OCI-LY1 (cell line): ENCODE results near the gene RD3L.

Experiments used
- H2AFZ ChIP-seq: fragments of 200-600 bp; sonication (generic), shearing (Covaris generic); 2 replicates; pipeline ENCODE4 v1.6.0; 2014; ENCODE audit warnings: antibody characterized with exemption, mild to moderate bottlenecking, low read length
- H3F3A ChIP-seq: fragments of 200-600 bp; sonication (generic), shearing (Covaris generic); 2 replicates; pipeline ENCODE4 v1.6.0; 2014; ENCODE audit warnings: mild to moderate bottlenecking, antibody characterized with exemption, low read length, moderate library complexity; ENCODE audit not compliant: insufficient read depth
- H3K27ac ChIP-seq: fragments of 200-600 bp; sonication (generic); 2 replicates; pipeline ENCODE4 v1.5.1; 2014; ENCODE audit warnings: low read length, mixed run types, mild to moderate bottlenecking, low read depth; ENCODE audit not compliant: poor library complexity, severe bottlenecking
- H3K27me3 ChIP-seq: fragments of 200-600 bp; sonication (generic); 2 replicates; pipeline ENCODE4 v1.6.0; 2014; ENCODE audit warnings: antibody characterized with exemption, mild to moderate bottlenecking, low read length, moderate library complexity; ENCODE audit not compliant: insufficient read depth
- H3K36me3 ChIP-seq: fragments of 200-600 bp; sonication (generic); 2 replicates; pipeline ENCODE4 v1.6.1; 2014; ENCODE audit warnings: mild to moderate bottlenecking, antibody characterized with exemption, low read length, moderate library complexity, mixed read lengths; ENCODE audit not compliant: insufficient read depth
- H3K4me1 ChIP-seq: fragments of 200-600 bp; sonication (generic); 2 replicates; pipeline ENCODE4 v1.5.1; 2014; ENCODE audit warnings: mild to moderate bottlenecking, low read length, moderate library complexity; ENCODE audit not compliant: insufficient read depth, severe bottlenecking
- H3K4me2 ChIP-seq: fragments of 200-600 bp; sonication (generic), shearing (Covaris generic); 2 replicates; pipeline ENCODE4 v1.6.1; 2014; ENCODE audit warnings: low read length
- H3K4me3 ChIP-seq: fragments of 200-600 bp; sonication (generic); 2 replicates; pipeline ENCODE4 v1.5.1; 2014; ENCODE audit warnings: low read length, low read depth, mild to moderate bottlenecking, mixed read lengths; ENCODE audit not compliant: poor library complexity, severe bottlenecking
- H3K79me2 ChIP-seq: fragments of 200-600 bp; shearing (Covaris generic); 2 replicates; pipeline ENCODE4 v1.6.1; 2016; ENCODE audit warnings: mixed run types, low read length, mixed read lengths; ENCODE audit not compliant: insufficient read depth
- H3K9ac ChIP-seq: fragments of 200-600 bp; sonication (generic), shearing (Covaris generic); 2 replicates; pipeline ENCODE4 v1.6.1; 2014; ENCODE audit warnings: mild to moderate bottlenecking, low read length, mixed read lengths
- H3K9me2 ChIP-seq: fragments of 200-600 bp; sonication (generic), shearing (Covaris generic); 2 replicates; pipeline ENCODE4 v1.6.1; 2014; ENCODE audit warnings: low read depth, mild to moderate bottlenecking, low read length, mixed read lengths
- H3K9me3 ChIP-seq: fragments of 200-600 bp; shearing (Covaris generic); 2 replicates; pipeline ENCODE4 v1.6.1; 2014; ENCODE audit warnings: low read length, mixed read lengths
- H4K20me1 ChIP-seq: fragments of 200-600 bp; sonication (generic), shearing (Covaris generic); 2 replicates; pipeline ENCODE4 v1.6.0; 2016; ENCODE audit warnings: mild to moderate bottlenecking, low read length; ENCODE audit not compliant: insufficient read depth
- EZH2 ChIP-seq: fragments of 200-600 bp; sonication (generic), shearing (Covaris generic); IDR thresholded peaks from 2 replicates; pipeline ENCODE4 v1.8.0; 2017; ENCODE audit warnings: borderline replicate concordance, mixed run types, mild to moderate bottlenecking, antibody characterized with exemption, low read length, moderate library complexity, mixed read lengths
- TF ChIP-seq, protein P1 (sequence below): fragments of 200-600 bp; sonication (generic), shearing (Covaris generic); IDR thresholded peaks from 2 replicates; pipeline ENCODE4 v1.5.1; 2017; ENCODE audit warnings: mild to moderate bottlenecking, antibody characterized with exemption, low read length, moderate library complexity, mixed read lengths

Gene RD3L

DNA sequence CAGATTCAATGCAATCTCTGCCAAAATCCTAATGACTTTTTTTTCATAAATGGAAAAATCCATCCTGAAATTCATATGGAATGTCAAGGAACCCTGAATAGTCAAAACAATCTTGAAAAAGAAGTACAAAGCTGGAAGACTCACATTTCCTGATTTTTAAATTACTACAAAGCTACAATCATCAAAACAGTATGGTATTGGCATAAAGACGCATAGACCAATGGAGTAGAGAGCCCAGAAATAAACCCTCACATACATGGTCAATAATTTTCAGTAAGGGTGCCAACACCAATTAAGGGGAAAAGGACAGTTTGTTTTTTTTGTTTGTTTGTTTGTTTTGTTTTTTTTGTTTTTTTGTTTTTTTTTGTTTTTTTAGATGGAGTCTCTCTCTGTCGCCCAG lies 4.6 kb upstream of the RD3L start:
- H3K27ac ChIP-seq, result no peak overlapping the region
- H3K9me2 ChIP-seq, result no peaks in the 10 kb centered on the region
- TF ChIP-seq, protein P1, sequence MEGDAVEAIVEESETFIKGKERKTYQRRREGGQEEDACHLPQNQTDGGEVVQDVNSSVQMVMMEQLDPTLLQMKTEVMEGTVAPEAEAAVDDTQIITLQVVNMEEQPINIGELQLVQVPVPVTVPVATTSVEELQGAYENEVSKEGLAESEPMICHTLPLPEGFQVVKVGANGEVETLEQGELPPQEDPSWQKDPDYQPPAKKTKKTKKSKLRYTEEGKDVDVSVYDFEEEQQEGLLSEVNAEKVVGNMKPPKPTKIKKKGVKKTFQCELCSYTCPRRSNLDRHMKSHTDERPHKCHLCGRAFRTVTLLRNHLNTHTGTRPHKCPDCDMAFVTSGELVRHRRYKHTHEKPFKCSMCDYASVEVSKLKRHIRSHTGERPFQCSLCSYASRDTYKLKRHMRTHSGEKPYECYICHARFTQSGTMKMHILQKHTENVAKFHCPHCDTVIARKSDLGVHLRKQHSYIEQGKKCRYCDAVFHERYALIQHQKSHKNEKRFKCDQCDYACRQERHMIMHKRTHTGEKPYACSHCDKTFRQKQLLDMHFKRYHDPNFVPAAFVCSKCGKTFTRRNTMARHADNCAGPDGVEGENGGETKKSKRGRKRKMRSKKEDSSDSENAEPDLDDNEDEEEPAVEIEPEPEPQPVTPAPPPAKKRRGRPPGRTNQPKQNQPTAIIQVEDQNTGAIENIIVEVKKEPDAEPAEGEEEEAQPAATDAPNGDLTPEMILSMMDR, result no peak
- TF ChIP-seq EZH2, result no peak
- no peak overlapping the region for H3K4me3 ChIP-seq
- H3K27me3 ChIP-seq, result peaks cover 9% of the 10 kb centered on the region; the same call in 1 of the 2 replicates
- H3K9me3 ChIP-seq, result peaks cover 8% of the 10 kb centered on the region
- no peaks in the 10 kb centered on the region; the same call in 1 of the 2 replicates for H3K36me3 ChIP-seq
- H3K4me1 ChIP-seq, result no peaks in the 10 kb centered on the region
- H3F3A ChIP-seq, result no peaks in the 10 kb centered on the region
- no peaks in the 10 kb centered on the region for H3K79me2 ChIP-seq
- H3K9ac ChIP-seq, result no peak overlapping the region
- H4K20me1 ChIP-seq, result no peaks in the 10 kb centered on the region
- H2AFZ ChIP-seq, result no peak overlapping the region
- no peak overlapping the region for H3K4me2 ChIP-seq

DNA sequence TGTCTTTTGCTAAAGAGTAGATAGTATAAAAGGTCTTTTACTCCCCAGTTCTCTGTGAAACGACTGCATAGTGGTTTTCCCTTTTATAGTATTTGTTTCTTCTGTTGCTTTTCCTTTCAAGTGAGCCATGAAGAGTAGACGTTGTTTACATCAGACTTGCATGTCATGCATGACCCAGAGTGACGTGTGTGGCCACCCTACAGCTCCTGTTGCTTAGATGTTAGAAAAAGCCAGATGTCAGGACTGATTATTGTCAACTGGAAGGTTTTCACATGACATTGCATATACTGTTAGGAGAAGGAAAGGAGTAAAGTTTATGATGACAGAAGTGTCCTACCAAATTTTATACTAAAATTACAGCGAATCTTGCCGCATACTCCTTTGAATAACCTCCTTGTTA lies 1.3 kb upstream of the RD3L start:
- no peak for TF ChIP-seq EZH2
- TF ChIP-seq, protein P1, result no peak
- Histone ChIP-seq H3K27me3 (peaks cover 9% of the 10 kb centered on the region; the same call in 1 of the 2 replicates), H3K4me2 (no peak overlapping the region), H3F3A (no peaks in the 10 kb centered on the region), H3K4me3 (no peak overlapping the region), H3K4me1 (no peaks in the 10 kb centered on the region), H2AFZ (no peak overlapping the region), H3K27ac (no peak overlapping the region), H3K9ac (no peak overlapping the region), H4K20me1 (no peaks in the 10 kb centered on the region), H3K9me2 (no peaks in the 10 kb centered on the region), H3K36me3 (no peaks in the 10 kb centered on the region; the same call in 1 of the 2 replicates), H3K9me3 (peaks cover 8% of the 10 kb centered on the region), H3K79me2 (no peaks in the 10 kb centered on the region)

DNA sequence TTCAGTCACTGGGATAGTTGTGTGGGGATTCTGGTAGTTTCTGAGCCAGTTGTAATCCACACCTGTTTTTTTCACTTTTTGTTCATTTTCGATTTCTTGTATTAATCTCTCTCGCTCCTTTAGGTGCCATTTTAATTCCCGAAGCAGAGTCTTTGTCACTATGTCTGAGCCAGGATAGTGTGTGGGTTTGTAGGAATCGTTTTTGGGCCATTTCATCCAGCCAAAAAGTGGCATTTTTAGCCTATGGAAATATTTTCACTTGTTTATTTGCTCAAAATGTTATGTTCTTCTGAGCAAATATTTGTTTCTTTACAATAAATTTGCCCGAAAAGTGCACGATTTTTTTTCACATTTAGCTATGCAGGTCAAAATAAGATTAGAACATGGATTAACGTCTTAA lies 867 bp downstream of the RD3L start:
- peaks cover 7% of the 10 kb centered on the region; the same call in 1 of the 2 replicates for H3K27me3 ChIP-seq
- H3K4me3 ChIP-seq, result no peak overlapping the region
- H3K9ac ChIP-seq, result no peak overlapping the region
- H3K27ac ChIP-seq, result no peak overlapping the region
- H3K4me2 ChIP-seq, result no peak overlapping the region
- no peaks in the 10 kb centered on the region for H3F3A ChIP-seq
- no peaks in the 10 kb centered on the region for H3K4me1 ChIP-seq
- H3K9me3 ChIP-seq, result peaks cover 1% of the 10 kb centered on the region
- H3K36me3 ChIP-seq, result no peaks in the 10 kb centered on the region
- H4K20me1 ChIP-seq, result no peaks in the 10 kb centered on the region
- H3K9me2 ChIP-seq, result no peaks in the 10 kb centered on the region
- H3K79me2 ChIP-seq, result no peaks in the 10 kb centered on the region
- H2AFZ ChIP-seq, result no peak overlapping the region
- no peak for TF ChIP-seq EZH2
- TF ChIP-seq, protein P1, result no peak
